Lung (tissue), 12 donors: ENCODE data around the gene SLC25A21. TPM values are rescaled to one million over a fixed set of nuclear protein-coding genes. Genes with fewer than 3 reads are reported as not detected.
A peak's percentile ranks its signal among the peaks of the same experiment; 100 is the strongest.

Experiments
- ATAC-seq: fragments of 200-7000 bp; cut with Tn5 transposase; one replicate; pipeline ENCODE4 v1.9.1; 2020; ENCODE audit warnings: moderate number of reproducible peaks; ENCODE audit not compliant: insufficient read depth, low FRiP score
- DNase-seq, 3 donors: peaks; one replicate each; pipeline ENCODE4 v3.0.0-alpha.2; 2013 to 2017
- H3K27ac ChIP-seq, 2 donors: one replicate each; pipeline ENCODE4 v1.5.1; 2013; ENCODE audit warnings: mild to moderate bottlenecking in 2 of 2, moderate library complexity in 2 of 2, control low read depth in 1 of 2, inconsistent platforms in 1 of 2, low read depth in 1 of 2, low read length in 1 of 2
- H3K27me3 ChIP-seq, 3 donors: one replicate each; pipeline ENCODE4 v1.5.1; 2013; ENCODE audit warnings: low read length in 2 of 3; ENCODE audit not compliant: control insufficient read depth in 3 of 3, insufficient read depth in 3 of 3
- H3K36me3 ChIP-seq, 4 donors: one replicate each; pipeline ENCODE4 v1.5.1; 2013; ENCODE audit warnings: low read length in 4 of 4, mild to moderate bottlenecking in 1 of 4, moderate library complexity in 1 of 4; ENCODE audit not compliant: control insufficient read depth in 4 of 4, insufficient read depth in 4 of 4
- H3K4me1 ChIP-seq, 5 donors: one replicate each; pipeline ENCODE4 v1.5.1; 2013; ENCODE audit warnings: low read length in 5 of 5, mild to moderate bottlenecking in 2 of 5, moderate library complexity in 1 of 5; ENCODE audit not compliant: control insufficient read depth in 5 of 5, insufficient read depth in 5 of 5
- H3K4me3 ChIP-seq: one replicate; pipeline ENCODE4 v1.5.1; 2013; ENCODE audit warnings: mild to moderate bottlenecking, control low read depth, moderate library complexity
- H3K9ac ChIP-seq, 2 donors: one replicate each; pipeline ENCODE4 v1.5.1; 2013; ENCODE audit warnings: low read length in 2 of 2, control low read depth in 1 of 2; ENCODE audit not compliant: insufficient read depth in 1 of 2
- H3K9me3 ChIP-seq, 4 donors: one replicate each; pipeline ENCODE4 v1.5.1; 2013; ENCODE audit warnings: low read length in 3 of 4, mild to moderate bottlenecking in 1 of 4, moderate library complexity in 1 of 4; ENCODE audit not compliant: control insufficient read depth in 4 of 4, insufficient read depth in 3 of 4
- CTCF ChIP-seq: IDR thresholded peaks from 2 replicates; pipeline ENCODE4 v1.5.1; 2012; ENCODE audit warnings: mild to moderate bottlenecking; ENCODE audit errors: control extremely low read depth, extremely low read depth
- WGBS, 2 donors: extraction: QIAGEN DNeasy Blood & Tissue Kit; methylation state at CpG; one replicate each; pipeline ENCODE4 v1.1.7; 2013; 5-methylcytosine and 5-hydroxymethylcytosine counted together
- polyA plus RNA-seq, 2 donors: library from polyadenylated mRNA; stranded (reverse); fragments of 200-250 nt; gene quantifications; one replicate each; pipeline ENCODE4 v1.2.1, GENCODE V29; 2013
- total RNA-seq, 2 donors: library from RNA; depleted of rRNA in 1 of 2; stranded (reverse); fragments of >200 nt in 1 of 2; gene quantifications; one replicate each; pipeline ENCODE4 v1.2.1, GENCODE V29; 2014 to 2021
- donor health status: control.
- donor health status: control.
- donor health status: Bipolar disorder and iron deficiency.
- donor health status: healthy.
- donor health status: DM: yes; HTN: yes; CAD: no.

Gene SLC25A21
- total and polyA plus RNA-seq, 4 donors, result 0.23 to 2.6 (median 0.42) TPM

- WGBS, 2 donors, result 93 to 95% methylated on average over 12 of the region's 12 CpGs
- TF ChIP-seq CTCF, result no peak
- Histone ChIP-seq H3K4me3 (no peak overlapping the region), H3K27ac (no peak overlapping the region), H3K9ac (no peak overlapping the region), H3K4me1 (no peaks in the 10 kb centered on the region), H3K27me3 (no peaks in the 10 kb centered on the region), H3K36me3 (no peaks in the 10 kb centered on the region), H3K9me3 (no peaks in the 10 kb centered on the region)
- no peak for DNase-seq
- no peak for ATAC-seq
Measured at GRCh38 chr14:36756226-36756625, 416.2 kb downstream of the SLC25A21 start.

- ATAC-seq, result no peak
- H3K36me3 ChIP-seq, result no peaks in the 10 kb centered on the region
Measured at GRCh38 chr14:36755756-36756155, 416.6 kb downstream of the SLC25A21 start.

GRCh38 chr14:36751920-36752319, 420.5 kb downstream of the SLC25A21 start:
- Histone ChIP-seq H3K9ac (no peak overlapping the region), H3K4me3 (no peak overlapping the region), H3K9me3 (peaks cover 0 to 5% (median under 1%) of the 10 kb centered on the region in 4 donors), H3K36me3 (no peaks in the 10 kb centered on the region), H3K27ac (no peak overlapping the region), H3K4me1 (peaks cover 0 to 2% (median 0%) of the 10 kb centered on the region in 5 donors), H3K27me3 (peaks cover 0 to 3% (median 0%) of the 10 kb centered on the region in 3 donors)
- 89 to 95% methylated on average over 3 of the region's 3 CpGs for WGBS, 2 donors
- no peak for TF ChIP-seq CTCF
- DNase-seq, result no peak
- ATAC-seq, result no peak

More at GRCh38 chr14:36755756-36756155, 416.6 kb downstream of the SLC25A21 start:
- peaks cover 0 to 2% (median 0%) of the 10 kb centered on the region in 5 donors for H3K4me1 ChIP-seq
- H3K27ac ChIP-seq, result no peak overlapping the region
- H3K4me3 ChIP-seq, result no peak overlapping the region
- no peak for TF ChIP-seq CTCF
- no peaks in the 10 kb centered on the region for H3K9me3 ChIP-seq
- DNase-seq, result no peak
- no peak overlapping the region for H3K9ac ChIP-seq
- no peaks in the 10 kb centered on the region for H3K27me3 ChIP-seq

- no peaks in the 10 kb centered on the region for H3K36me3 ChIP-seq
- ATAC-seq (no peak), DNase-seq (peak in 2 of 3 donors; percentile 50 to 68)
- H3K4me1 ChIP-seq, result peaks cover 0 to 2% (median 0%) of the 10 kb centered on the region in 5 donors
- peaks cover 0 to 5% (median under 1%) of the 10 kb centered on the region in 4 donors for H3K9me3 ChIP-seq
- H3K27ac ChIP-seq, result no peak overlapping the region
- H3K4me3 ChIP-seq, result no peak overlapping the region
- no peak for TF ChIP-seq CTCF
- no peak overlapping the region for H3K9ac ChIP-seq
- peaks cover 0 to 3% (median 0%) of the 10 kb centered on the region in 3 donors for H3K27me3 ChIP-seq
Measured at GRCh38 chr14:36751106-36751505, 421.3 kb downstream of the SLC25A21 start.
